Sigmoid colon (tissue), 7 donors: ENCODE results near the gene DPPA2. TPM values are rescaled to one million over a fixed set of nuclear protein-coding genes. Genes with fewer than 3 reads are reported as not detected.
"Not testable (repeated sequence)": the region's sequence is repeated elsewhere in the genome, so short reads cannot be mapped to it uniquely, and the experiment has no call there.

Experiments used
- DNase-seq: peaks from one replicate; pipeline ENCODE4 v3.0.0-alpha.2; 2019
- H3K27ac ChIP-seq, 4 donors: fragments of 200-600 bp; sonication (generic); one replicate each; pipeline ENCODE4 v1.5.1; 2016 to 2019; ENCODE audit warnings: mild to moderate bottlenecking in 1 of 4
- H3K27me3 ChIP-seq, 3 donors: fragments of 200-600 bp; sonication (generic); one replicate each; pipeline ENCODE4 v1.5.1; 2019; ENCODE audit warnings: mild to moderate bottlenecking in 1 of 3
- H3K36me3 ChIP-seq, 4 donors: fragments of 200-600 bp; sonication (generic); one replicate each; pipeline ENCODE4 v1.5.1; 2016 to 2019
- H3K4me1 ChIP-seq, 4 donors: fragments of 200-600 bp; sonication (generic); one replicate each; pipeline ENCODE4 v1.5.1; 2017 to 2019
- H3K4me3 ChIP-seq, 4 donors: fragments of 200-600 bp; sonication (generic); one replicate each; pipeline ENCODE4 v1.5.1; 2017 to 2019; ENCODE audit warnings: mild to moderate bottlenecking in 2 of 4, moderate library complexity in 1 of 4
- H3K9me3 ChIP-seq, 4 donors: fragments of 200-600 bp in 3 of 4; sonication (generic) in 3 of 4; one replicate each; pipeline versions ENCODE4 v1.5.1 to v1.6.1; 2013 to 2019
- EP300 ChIP-seq, 4 donors: sonication (generic); formaldehyde crosslinking; IDR thresholded peaks; one replicate each; pipeline ENCODE4 v1.6.1; 2017; ENCODE audit warnings: antibody characterized with exemption in 4 of 4
- POLR2A ChIP-seq, 2 donors: fragments of 450-650 bp; IDR thresholded peaks; one replicate each; pipeline ENCODE4 v1.6.1; 2016; ENCODE audit warnings: antibody characterized with exemption in 2 of 2, mild to moderate bottlenecking in 2 of 2, moderate library complexity in 2 of 2
- POLR2AphosphoS5 ChIP-seq, 4 donors: sonication (generic); formaldehyde crosslinking; IDR thresholded peaks; one replicate each; pipeline ENCODE4 v1.6.1; 2017; ENCODE audit warnings: antibody characterized with exemption in 4 of 4
- WGBS, 2 donors: extraction: QIAGEN DNeasy Blood & Tissue Kit; methylation state at CpG; one replicate each; pipeline ENCODE4 v1.1.7; 2013; 5-methylcytosine and 5-hydroxymethylcytosine counted together
- intact Hi-C: fragments of 100-400 bp; cut with DNase I; formaldehyde crosslinking; loops from one replicate; pipeline ENCODE4 v1.15.1; 2023
- polyA plus RNA-seq, 3 donors: library from polyadenylated mRNA; stranded (reverse); fragments of 200-250 nt; gene quantifications; one replicate each; pipeline ENCODE4 v1.2.3, GENCODE V29; 2013
- total RNA-seq, 4 donors: library from RNA; depleted of rRNA; stranded (reverse); fragments of >200 nt; gene quantifications; one replicate each; pipeline ENCODE4 v1.1.0, GENCODE V29; 2016
- TF ChIP-seq, protein P1 (sequence below), 4 experiments: fragments of 450-650 bp in 3 of 4; fragments of 200-600 bp in 1 of 4; IDR thresholded peaks; one replicate each; pipeline ENCODE4 v1.5.1; 2016 to 2019; ENCODE audit warnings: antibody characterized with exemption in 4 of 4, mild to moderate bottlenecking in 3 of 4, moderate library complexity in 2 of 4
- donor health status: healthy with polysubstance abuse.
- donor health status: Bipolar disorder and iron deficiency.
- donor health status: healthy.

The DPPA2 gene
- total RNA-seq (not detected), polyA plus RNA-seq (not detected)

DNA sequence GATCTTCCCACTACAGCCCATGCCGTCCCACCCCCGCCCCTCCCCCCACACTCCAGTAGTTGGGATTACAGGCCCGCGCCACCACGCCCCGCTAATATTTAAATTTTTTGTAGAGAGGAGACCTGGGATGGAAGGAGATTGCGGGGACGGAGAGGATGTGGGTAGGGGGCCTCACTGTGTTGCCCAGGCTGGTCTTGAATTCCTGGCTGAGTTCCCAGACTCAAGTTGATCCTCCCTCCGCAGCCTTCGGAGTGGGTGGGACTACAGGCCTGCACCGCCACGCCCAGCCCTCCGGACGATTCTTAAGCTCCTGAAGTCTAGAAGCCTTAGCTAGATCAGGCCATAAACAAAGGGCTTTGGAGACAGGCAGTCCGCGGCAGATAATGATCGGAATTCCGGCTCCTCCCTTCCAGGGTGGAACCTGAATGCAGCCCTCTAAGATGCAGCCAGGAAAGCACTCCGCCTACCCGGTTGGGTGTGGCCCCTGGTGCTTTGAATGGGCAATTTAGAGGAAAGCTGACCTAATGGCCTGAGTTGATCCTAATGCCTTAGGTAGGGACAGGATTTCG, at the start of gene DPPA2:
Gene DPPA2 (minus strand): TSS at position 356 of the 569 bp plus-strand sequence. CDS start 1,975 bp downstream, outside the sequence.
- Histone ChIP-seq H3K9me3 (no peaks in the 10 kb centered on the region), H3K36me3 (no peaks in the 10 kb centered on the region), H3K4me1 (no peaks in the 10 kb centered on the region), H3K4me3 (no peak within 1 kb of the TSS), H3K27me3 (no peaks in the 10 kb centered on the region), H3K27ac (no peak within 1 kb of the TSS)
- TF ChIP-seq EP300 (IDR thresholded peaks at IDR 0.05), result no peak
- TF ChIP-seq POLR2A (IDR thresholded peaks at IDR 0.05), result no peak
- no peak for TF ChIP-seq POLR2AphosphoS5 (IDR thresholded peaks at IDR 0.05)
- TF ChIP-seq, protein P1, sequence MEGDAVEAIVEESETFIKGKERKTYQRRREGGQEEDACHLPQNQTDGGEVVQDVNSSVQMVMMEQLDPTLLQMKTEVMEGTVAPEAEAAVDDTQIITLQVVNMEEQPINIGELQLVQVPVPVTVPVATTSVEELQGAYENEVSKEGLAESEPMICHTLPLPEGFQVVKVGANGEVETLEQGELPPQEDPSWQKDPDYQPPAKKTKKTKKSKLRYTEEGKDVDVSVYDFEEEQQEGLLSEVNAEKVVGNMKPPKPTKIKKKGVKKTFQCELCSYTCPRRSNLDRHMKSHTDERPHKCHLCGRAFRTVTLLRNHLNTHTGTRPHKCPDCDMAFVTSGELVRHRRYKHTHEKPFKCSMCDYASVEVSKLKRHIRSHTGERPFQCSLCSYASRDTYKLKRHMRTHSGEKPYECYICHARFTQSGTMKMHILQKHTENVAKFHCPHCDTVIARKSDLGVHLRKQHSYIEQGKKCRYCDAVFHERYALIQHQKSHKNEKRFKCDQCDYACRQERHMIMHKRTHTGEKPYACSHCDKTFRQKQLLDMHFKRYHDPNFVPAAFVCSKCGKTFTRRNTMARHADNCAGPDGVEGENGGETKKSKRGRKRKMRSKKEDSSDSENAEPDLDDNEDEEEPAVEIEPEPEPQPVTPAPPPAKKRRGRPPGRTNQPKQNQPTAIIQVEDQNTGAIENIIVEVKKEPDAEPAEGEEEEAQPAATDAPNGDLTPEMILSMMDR (IDR thresholded peaks at IDR 0.05), result no peak
- DNase-seq, result no peak
- 84 to 87% methylated on average over 21 of the region's 21 CpGs for WGBS, 2 donors
- intact Hi-C loops, result no loop called here

DNA sequence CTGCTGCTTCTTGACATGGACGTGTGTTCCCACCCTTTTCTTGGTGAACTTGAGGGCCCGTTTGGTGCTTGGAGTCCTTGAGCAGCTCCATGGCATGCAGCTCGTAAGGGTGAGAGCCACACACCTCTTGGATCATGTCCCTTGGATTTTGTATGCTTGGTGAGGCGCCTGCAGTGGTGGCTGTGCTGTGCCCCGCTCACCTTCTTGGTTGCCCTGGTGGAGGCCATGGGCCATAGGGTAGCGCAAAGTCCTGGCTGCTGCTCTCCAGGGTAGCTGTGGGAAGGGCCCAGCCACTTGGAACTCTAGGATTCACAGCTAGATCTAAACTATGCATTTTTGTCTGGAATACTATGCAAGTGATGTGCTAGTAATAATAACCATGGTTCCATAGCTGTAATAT, 47.8 kb upstream of the DPPA2 start:
- no peaks in the 10 kb centered on the region for H3K4me1 ChIP-seq
- DNase-seq, result no peak
- no peak overlapping the region for H3K27ac ChIP-seq
- 80 to 88% methylated on average over 6 of the region's 6 CpGs for WGBS, 2 donors
- intact Hi-C loops, result no loop called here
- H3K9me3 ChIP-seq, result no peaks in the 10 kb centered on the region
- TF ChIP-seq EP300 (IDR thresholded peaks at IDR 0.05), result no peak
- TF ChIP-seq, protein P1 (IDR thresholded peaks at IDR 0.05), result no peak
- TF ChIP-seq POLR2AphosphoS5 (IDR thresholded peaks at IDR 0.05), result no peak
- no peak for TF ChIP-seq POLR2A (IDR thresholded peaks at IDR 0.05)
- H3K36me3 ChIP-seq, result no peaks in the 10 kb centered on the region
- no peak overlapping the region for H3K4me3 ChIP-seq
- no peaks in the 10 kb centered on the region for H3K27me3 ChIP-seq

DNA sequence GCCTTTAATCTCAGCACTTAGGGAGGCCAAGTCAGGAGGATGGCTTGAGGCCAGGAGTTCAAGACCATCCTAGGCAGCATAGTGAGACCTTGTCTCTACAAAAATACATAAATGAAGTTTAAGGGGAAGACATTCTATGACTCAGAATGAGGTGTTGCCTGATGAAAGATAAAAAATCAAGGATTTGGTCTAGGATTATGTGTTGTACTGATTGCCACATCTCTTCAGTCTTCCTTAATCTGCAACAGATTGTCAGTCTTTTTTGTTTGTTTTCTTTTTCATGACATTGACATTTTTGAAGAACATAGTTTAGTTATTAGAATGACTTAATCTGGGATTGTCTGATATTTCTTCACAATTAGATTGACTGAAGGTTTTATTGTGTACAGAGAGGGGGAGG, 47.3 kb upstream of the DPPA2 start:
- no peak for DNase-seq
- H3K36me3 ChIP-seq, result no peaks in the 10 kb centered on the region
- no peaks in the 10 kb centered on the region for H3K9me3 ChIP-seq

DNA sequence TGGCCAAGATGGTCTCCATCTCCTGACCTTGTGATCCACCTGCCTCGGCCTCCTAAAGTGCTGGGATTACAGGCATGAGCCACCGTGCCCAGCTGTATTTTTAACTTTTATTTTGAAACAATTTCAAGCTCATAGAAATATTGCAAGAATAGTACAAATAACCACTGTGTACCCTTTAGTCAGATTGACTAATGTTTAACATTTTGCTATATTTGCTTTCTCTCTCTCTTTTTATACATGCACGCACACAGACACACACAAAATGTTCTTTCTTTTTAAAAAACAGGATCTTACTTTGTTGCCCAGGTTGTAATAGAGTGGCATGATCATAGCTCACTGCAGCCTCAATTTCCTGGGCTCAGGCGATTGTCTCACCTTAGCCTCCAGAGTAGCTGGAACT, 46.5 kb upstream of the DPPA2 start:
- Histone ChIP-seq H3K4me1 (no peaks in the 10 kb centered on the region), H3K36me3 (no peaks in the 10 kb centered on the region), H3K27ac (no peak overlapping the region), H3K27me3 (no peaks in the 10 kb centered on the region), H3K9me3 (no peaks in the 10 kb centered on the region), H3K4me3 (no peak overlapping the region)
- WGBS, 2 donors, result 74 to 83% methylated on average over 4 of the region's 4 CpGs
- no peak for DNase-seq
- intact Hi-C loops, result no loop called here
- TF ChIP-seq, protein P1 (IDR thresholded peaks at IDR 0.05), result no peak
- TF ChIP-seq POLR2AphosphoS5 (IDR thresholded peaks at IDR 0.05) (no peak), EP300 (IDR thresholded peaks at IDR 0.05) (no peak), POLR2A (IDR thresholded peaks at IDR 0.05) (no peak)

More for the DNA sequence above, 47.3 kb upstream of the DPPA2 start:
- Histone ChIP-seq H3K4me3 (no peak overlapping the region), H3K27me3 (no peaks in the 10 kb centered on the region), H3K27ac (no peak overlapping the region), H3K4me1 (no peaks in the 10 kb centered on the region)
- TF ChIP-seq POLR2AphosphoS5 (IDR thresholded peaks at IDR 0.05) (no peak), EP300 (IDR thresholded peaks at IDR 0.05) (no peak), POLR2A (IDR thresholded peaks at IDR 0.05) (no peak)
- TF ChIP-seq, protein P1 (IDR thresholded peaks at IDR 0.05), result no peak
- intact Hi-C loops, result no loop called here

DNA sequence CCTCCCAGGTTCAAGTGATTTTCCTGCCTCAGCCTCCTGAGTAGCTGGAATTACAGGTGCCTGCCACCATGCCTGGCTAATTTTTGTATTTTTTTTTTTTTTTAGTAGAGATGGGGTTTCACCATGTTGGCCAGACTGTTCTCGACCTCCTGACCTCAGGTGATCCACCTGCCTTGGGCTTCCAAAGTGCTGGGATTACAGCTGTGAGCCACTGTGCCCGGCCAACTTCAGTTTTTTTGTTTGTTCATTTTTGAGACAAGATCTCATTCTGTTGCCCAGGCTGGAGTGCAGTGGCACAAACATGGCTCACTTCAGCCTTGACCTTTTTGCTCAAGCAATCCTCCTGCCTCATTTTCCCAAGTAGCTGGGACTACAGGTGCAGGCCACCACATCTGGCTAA, 42.5 kb upstream of the DPPA2 start:
- H3K4me3 ChIP-seq, H3K4me1 ChIP-seq, intact Hi-C loops, H3K27me3 ChIP-seq, H3K27ac ChIP-seq, H3K36me3 ChIP-seq, H3K9me3 ChIP-seq, DNase-seq: not testable (repeated sequence)
- 56 to 81% methylated on average over 2 of the region's 2 CpGs for WGBS, 2 donors
